ENCODE data around the gene UBE2Q1. TPM values are rescaled to one million over a fixed set of nuclear protein-coding genes. Genes with fewer than 3 reads are reported as not detected.

Gene UBE2Q1
- total RNA-seq, 1 experiment from 2014 or later = 62.7 TPM

GRCh38 chr1:154524881-154525280, 33.6 kb downstream of the UBE2Q1 start (continued):
- no peak for TF ChIP-seq E2F4 (CRISPR knock-in tag; IDR thresholded peaks at IDR 0.05; ENCODE audit: borderline replicate concordance, low read depth)
- TF ChIP-seq, protein P1, sequence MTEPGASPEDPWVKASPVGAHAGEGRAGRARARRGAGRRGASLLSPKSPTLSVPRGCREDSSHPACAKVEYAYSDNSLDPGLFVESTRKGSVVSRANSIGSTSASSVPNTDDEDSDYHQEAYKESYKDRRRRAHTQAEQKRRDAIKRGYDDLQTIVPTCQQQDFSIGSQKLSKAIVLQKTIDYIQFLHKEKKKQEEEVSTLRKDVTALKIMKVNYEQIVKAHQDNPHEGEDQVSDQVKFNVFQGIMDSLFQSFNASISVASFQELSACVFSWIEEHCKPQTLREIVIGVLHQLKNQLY (CRISPR knock-in tag; IDR thresholded peaks at IDR 0.05) = no peak
- no peak for TF ChIP-seq TP53 (CRISPR knock-in tag; IDR thresholded peaks at IDR 0.05)
- TF ChIP-seq ELF4 (CRISPR knock-in tag; IDR thresholded peaks at IDR 0.05; ENCODE audit: low read depth) = no peak
- TF ChIP-seq, protein P2, sequence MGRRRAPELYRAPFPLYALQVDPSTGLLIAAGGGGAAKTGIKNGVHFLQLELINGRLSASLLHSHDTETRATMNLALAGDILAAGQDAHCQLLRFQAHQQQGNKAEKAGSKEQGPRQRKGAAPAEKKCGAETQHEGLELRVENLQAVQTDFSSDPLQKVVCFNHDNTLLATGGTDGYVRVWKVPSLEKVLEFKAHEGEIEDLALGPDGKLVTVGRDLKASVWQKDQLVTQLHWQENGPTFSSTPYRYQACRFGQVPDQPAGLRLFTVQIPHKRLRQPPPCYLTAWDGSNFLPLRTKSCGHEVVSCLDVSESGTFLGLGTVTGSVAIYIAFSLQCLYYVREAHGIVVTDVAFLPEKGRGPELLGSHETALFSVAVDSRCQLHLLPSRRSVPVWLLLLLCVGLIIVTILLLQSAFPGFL (CRISPR knock-in tag; IDR thresholded peaks at IDR 0.05; ENCODE audit: borderline replicate concordance) = no peak
- no peak for TF ChIP-seq NFATC4 (CRISPR knock-in tag; IDR thresholded peaks at IDR 0.05)
- TF ChIP-seq, protein P3, sequence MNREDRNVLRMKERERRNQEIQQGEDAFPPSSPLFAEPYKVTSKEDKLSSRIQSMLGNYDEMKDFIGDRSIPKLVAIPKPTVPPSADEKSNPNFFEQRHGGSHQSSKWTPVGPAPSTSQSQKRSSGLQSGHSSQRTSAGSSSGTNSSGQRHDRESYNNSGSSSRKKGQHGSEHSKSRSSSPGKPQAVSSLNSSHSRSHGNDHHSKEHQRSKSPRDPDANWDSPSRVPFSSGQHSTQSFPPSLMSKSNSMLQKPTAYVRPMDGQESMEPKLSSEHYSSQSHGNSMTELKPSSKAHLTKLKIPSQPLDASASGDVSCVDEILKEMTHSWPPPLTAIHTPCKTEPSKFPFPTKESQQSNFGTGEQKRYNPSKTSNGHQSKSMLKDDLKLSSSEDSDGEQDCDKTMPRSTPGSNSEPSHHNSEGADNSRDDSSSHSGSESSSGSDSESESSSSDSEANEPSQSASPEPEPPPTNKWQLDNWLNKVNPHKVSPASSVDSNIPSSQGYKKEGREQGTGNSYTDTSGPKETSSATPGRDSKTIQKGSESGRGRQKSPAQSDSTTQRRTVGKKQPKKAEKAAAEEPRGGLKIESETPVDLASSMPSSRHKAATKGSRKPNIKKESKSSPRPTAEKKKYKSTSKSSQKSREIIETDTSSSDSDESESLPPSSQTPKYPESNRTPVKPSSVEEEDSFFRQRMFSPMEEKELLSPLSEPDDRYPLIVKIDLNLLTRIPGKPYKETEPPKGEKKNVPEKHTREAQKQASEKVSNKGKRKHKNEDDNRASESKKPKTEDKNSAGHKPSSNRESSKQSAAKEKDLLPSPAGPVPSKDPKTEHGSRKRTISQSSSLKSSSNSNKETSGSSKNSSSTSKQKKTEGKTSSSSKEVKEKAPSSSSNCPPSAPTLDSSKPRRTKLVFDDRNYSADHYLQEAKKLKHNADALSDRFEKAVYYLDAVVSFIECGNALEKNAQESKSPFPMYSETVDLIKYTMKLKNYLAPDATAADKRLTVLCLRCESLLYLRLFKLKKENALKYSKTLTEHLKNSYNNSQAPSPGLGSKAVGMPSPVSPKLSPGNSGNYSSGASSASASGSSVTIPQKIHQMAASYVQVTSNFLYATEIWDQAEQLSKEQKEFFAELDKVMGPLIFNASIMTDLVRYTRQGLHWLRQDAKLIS (CRISPR knock-in tag; IDR thresholded peaks at IDR 0.05; ENCODE audit: borderline replicate concordance) = no peak
- no peak for TF ChIP-seq ATF1 (CRISPR knock-in tag; IDR thresholded peaks at IDR 0.05)
- TF ChIP-seq CBFB (CRISPR knock-in tag; IDR thresholded peaks at IDR 0.05; ENCODE audit: low read depth) = no peak
- no peak for TF ChIP-seq FOXP4 (CRISPR knock-in tag; IDR thresholded peaks at IDR 0.05)

GRCh38 chr1:154521695-154522094, 36.8 kb downstream of the UBE2Q1 start:
- POLR2A ChIA-PET = no interaction called here
- H3K4me3 Mint-ChIP-seq = no peak overlapping the region
- H3K36me3 Mint-ChIP-seq = no peaks in the 10 kb centered on the region
- no peaks in the 10 kb centered on the region for H3K9me3 Mint-ChIP-seq
- H3K27ac Mint-ChIP-seq = no peak overlapping the region
- CTCF ChIA-PET = interaction anchor here (1.8 to 2.0 kb wide), 2 partner anchors 25 to 41 kb away, joined by 5 to 8 read pairs; no protein-coding TSS in a partner anchor
- H3K4me1 Mint-ChIP-seq = 0 out of 2 replicates have a peak, but pooled peaks cover 3% of the 10 kb centered on the region
- H3K27me3 Mint-ChIP-seq (ENCODE audit: low read depth) = no peaks in the 10 kb centered on the region
- no peak for DNase-seq (ENCODE audit: low spot score)
- no peak for ATAC-seq
- TF ChIP-seq ATF6 (CRISPR knock-in tag; IDR thresholded peaks at IDR 0.05) (no peak), KAT7 (CRISPR knock-in tag; IDR thresholded peaks at IDR 0.05; ENCODE audit: borderline replicate concordance) (no peak), CREB1 (CRISPR knock-in tag; IDR thresholded peaks at IDR 0.05) (no peak), TEAD4 (CRISPR knock-in tag; IDR thresholded peaks at IDR 0.05) (no peak), JUN (CRISPR knock-in tag; IDR thresholded peaks at IDR 0.05) (no peak), NFATC4 (CRISPR knock-in tag; IDR thresholded peaks at IDR 0.05) (no peak), IRF2 (CRISPR knock-in tag; IDR thresholded peaks at IDR 0.05; ENCODE audit: borderline replicate concordance, low read depth) (no peak), STAT6 (CRISPR knock-in tag; conservative IDR thresholded peaks at IDR 0.05; ENCODE audit: low read depth) (no peak), ZNF219 (CRISPR knock-in tag; IDR thresholded peaks at IDR 0.05; ENCODE audit: borderline replicate concordance) (no peak)
- TF ChIP-seq, protein P4, sequence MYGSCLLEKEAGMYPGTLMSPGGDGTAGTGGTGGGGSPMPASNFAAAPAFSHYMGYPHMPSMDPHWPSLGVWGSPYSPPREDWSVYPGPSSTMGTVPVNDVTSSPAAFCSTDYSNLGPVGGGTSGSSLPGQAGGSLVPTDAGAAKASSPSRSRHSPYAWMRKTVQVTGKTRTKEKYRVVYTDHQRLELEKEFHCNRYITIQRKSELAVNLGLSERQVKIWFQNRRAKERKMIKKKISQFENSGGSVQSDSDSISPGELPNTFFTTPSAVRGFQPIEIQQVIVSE (CRISPR knock-in tag; IDR thresholded peaks at IDR 0.05; ENCODE audit: borderline replicate concordance) = no peak
- TF ChIP-seq, protein P5, sequence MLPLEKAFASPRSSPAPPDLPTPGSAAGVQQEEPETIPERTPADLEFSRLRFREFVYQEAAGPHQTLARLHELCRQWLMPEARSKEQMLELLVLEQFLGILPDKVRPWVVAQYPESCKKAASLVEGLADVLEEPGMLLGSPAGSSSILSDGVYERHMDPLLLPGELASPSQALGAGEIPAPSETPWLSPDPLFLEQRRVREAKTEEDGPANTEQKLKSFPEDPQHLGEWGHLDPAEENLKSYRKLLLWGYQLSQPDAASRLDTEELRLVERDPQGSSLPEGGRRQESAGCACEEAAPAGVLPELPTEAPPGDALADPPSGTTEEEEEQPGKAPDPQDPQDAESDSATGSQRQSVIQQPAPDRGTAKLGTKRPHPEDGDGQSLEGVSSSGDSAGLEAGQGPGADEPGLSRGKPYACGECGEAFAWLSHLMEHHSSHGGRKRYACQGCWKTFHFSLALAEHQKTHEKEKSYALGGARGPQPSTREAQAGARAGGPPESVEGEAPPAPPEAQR (CRISPR knock-in tag; IDR thresholded peaks at IDR 0.05) = no peak

All from WTC11 (cell line).